CD14-positive monocyte (primary cell): ENCODE results near the gene CGNL1. TPM values are rescaled to one million over a fixed set of nuclear protein-coding genes. Genes with fewer than 3 reads are reported as not detected.

Experiments
- DNase-seq, 3 donors: peaks; one replicate each; pipeline ENCODE4 v3.0.0-alpha.2; 2011 to 2022
- H2AFZ ChIP-seq: 2 replicates; pipeline ENCODE4 v1.6.0; 2012; ENCODE audit warnings: mild to moderate bottlenecking, low read depth, low read length, inconsistent platforms; ENCODE audit not compliant: insufficient read depth, poor library complexity, severe bottlenecking
- H3K27ac ChIP-seq, 2 donors: 1 replicate in 1 of 2; 2 replicates in 1 of 2; pipeline ENCODE4 v1.5.1; 2012 to 2013; ENCODE audit warnings: low read length in 2 of 2, control low read depth in 1 of 2, inconsistent platforms in 1 of 2, low read depth in 1 of 2, mild to moderate bottlenecking in 1 of 2
- H3K27me3 ChIP-seq, 2 donors: one replicate each; pipeline versions ENCODE4 v1.6.0 to v1.6.1; 2011 to 2013; ENCODE audit warnings: low read length in 2 of 2; ENCODE audit not compliant: control insufficient read depth in 2 of 2, insufficient read depth in 2 of 2
- H3K36me3 ChIP-seq, 2 donors: replicated peaks in 1 of 2; 1 replicate in 1 of 2; 2 replicates in 1 of 2; pipeline versions ENCODE4 v1.5.1 to v1.6.1; 2012 to 2013; ENCODE audit warnings: low read length in 2 of 2, control low read depth in 1 of 2, inconsistent platforms in 1 of 2, mild to moderate bottlenecking in 1 of 2; ENCODE audit not compliant: insufficient read depth in 2 of 2, control insufficient read depth in 1 of 2
- H3K4me1 ChIP-seq, 2 donors: 1 replicate in 1 of 2; 2 replicates in 1 of 2; pipeline versions ENCODE4 v1.5.1 to v1.6.1; 2012 to 2013; ENCODE audit warnings: low read length in 2 of 2, control low read depth in 1 of 2, inconsistent platforms in 1 of 2, mild to moderate bottlenecking in 1 of 2, moderate library complexity in 1 of 2; ENCODE audit not compliant: insufficient read depth in 2 of 2, control insufficient read depth in 1 of 2
- H3K4me2 ChIP-seq: replicated peaks from 2 replicates; pipeline ENCODE3; 2012; ENCODE audit warnings: low read length, moderate library complexity, mild to moderate bottlenecking; ENCODE audit not compliant: poor library complexity, severe bottlenecking; ENCODE audit errors: extremely low read depth
- H3K4me3 ChIP-seq, 3 experiments: fragments of 200-600 bp in 1 of 3; sonication (generic) in 1 of 3; replicated peaks in 1 of 3; 1 replicate in 2 of 3; 2 replicates in 1 of 3; pipeline ENCODE4 v1.5.1; 2011 to 2013; ENCODE audit warnings: low read length in 3 of 3, mild to moderate bottlenecking in 3 of 3, control low read depth in 2 of 3, low read depth in 2 of 3, inconsistent platforms in 1 of 3, moderate library complexity in 1 of 3
- H3K79me2 ChIP-seq: 2 replicates; pipeline ENCODE4 v1.6.0; 2012; ENCODE audit warnings: mild to moderate bottlenecking, control low read depth, inconsistent platforms, low read length, moderate library complexity; ENCODE audit not compliant: insufficient read depth
- H3K9ac ChIP-seq: 2 replicates; pipeline ENCODE4 v1.6.0; 2017; ENCODE audit warnings: low read length, mild to moderate bottlenecking; ENCODE audit not compliant: insufficient read depth, poor library complexity, severe bottlenecking
- H3K9me3 ChIP-seq, 2 donors: replicated peaks in 1 of 2; 1 replicate in 1 of 2; 2 replicates in 1 of 2; pipeline versions ENCODE4 v1.5.1 to v1.6.1; 2012 to 2013; ENCODE audit warnings: low read length in 2 of 2, control low read depth in 1 of 2; ENCODE audit not compliant: control insufficient read depth in 1 of 2, insufficient read depth in 1 of 2
- H4K20me1 ChIP-seq: 2 replicates; pipeline ENCODE4 v1.6.0; 2012; ENCODE audit warnings: mild to moderate bottlenecking, low read length, control low read depth, moderate library complexity; ENCODE audit not compliant: insufficient read depth
- H3K27ac Mint-ChIP-seq, 7 donors: one replicate each; pipeline ENCODE4 v1.8.0; 2020; ENCODE audit warnings: mild to moderate bottlenecking in 7 of 7, mixed read lengths in 7 of 7, moderate library complexity in 6 of 7, inconsistent platforms in 2 of 7
- H3K27me3 Mint-ChIP-seq, 3 donors: one replicate each; pipeline ENCODE4 v1.8.0; 2021 to 2022; ENCODE audit warnings: low read depth in 3 of 3, mild to moderate bottlenecking in 3 of 3, mixed read lengths in 3 of 3, moderate library complexity in 3 of 3, inconsistent platforms in 1 of 3
- H3K36me3 Mint-ChIP-seq, 2 donors: one replicate each; pipeline ENCODE4 v1.8.0; 2020; ENCODE audit warnings: mixed read lengths in 2 of 2, inconsistent platforms in 1 of 2, mild to moderate bottlenecking in 1 of 2
- H3K4me1 Mint-ChIP-seq: one replicate; pipeline ENCODE4 v1.8.0; 2020; ENCODE audit warnings: mild to moderate bottlenecking, mixed read lengths
- H3K4me3 Mint-ChIP-seq, 2 donors: one replicate each; pipeline ENCODE4 v1.8.0; 2020; ENCODE audit warnings: mild to moderate bottlenecking in 2 of 2, mixed read lengths in 2 of 2, moderate library complexity in 1 of 2
- H3K9me3 Mint-ChIP-seq, 7 donors: one replicate each; pipeline ENCODE4 v1.8.0; 2020 to 2022; ENCODE audit warnings: mixed read lengths in 7 of 7, mild to moderate bottlenecking in 6 of 7, moderate library complexity in 6 of 7, inconsistent platforms in 2 of 7
- WGBS: methylation state at CpG from one replicate; pipeline ENCODE4 v1.1.5; 2013; ENCODE audit warnings: missing lambda C conversion rate; ENCODE audit not compliant: insufficient coverage; 5-methylcytosine and 5-hydroxymethylcytosine counted together
- intact Hi-C, 2 donors: fragments of 100-400 bp; cut with micrococcal nuclease; formaldehyde crosslinking; loops; one replicate each; pipeline versions ENCODE4 v1.15.0 to v1.15.1; 2023
- polyA plus RNA-seq, 3 donors: library from polyadenylated mRNA; depleted of rRNA in 1 of 3; unstranded in 2 of 3; stranded (reverse) in 1 of 3; fragments of 300-500 nt in 2 of 3; fragments of >200 nt in 1 of 3; fragmentation: Illumina TruSeq in 2 of 3; gene quantifications; 1 replicate in 2 of 3; 2 replicates in 1 of 3; pipeline ENCODE4 v1.2.3, GENCODE V29; 2012 to 2021
- TF ChIP-seq, protein P1 (sequence below): fragments of 200-600 bp; IDR thresholded peaks from one replicate; pipeline ENCODE4 v1.8.0; 2022; ENCODE audit warnings: antibody characterized with exemption, mild to moderate bottlenecking

Gene CGNL1
- polyA plus RNA-seq, 3 donors = not detected

DNA sequence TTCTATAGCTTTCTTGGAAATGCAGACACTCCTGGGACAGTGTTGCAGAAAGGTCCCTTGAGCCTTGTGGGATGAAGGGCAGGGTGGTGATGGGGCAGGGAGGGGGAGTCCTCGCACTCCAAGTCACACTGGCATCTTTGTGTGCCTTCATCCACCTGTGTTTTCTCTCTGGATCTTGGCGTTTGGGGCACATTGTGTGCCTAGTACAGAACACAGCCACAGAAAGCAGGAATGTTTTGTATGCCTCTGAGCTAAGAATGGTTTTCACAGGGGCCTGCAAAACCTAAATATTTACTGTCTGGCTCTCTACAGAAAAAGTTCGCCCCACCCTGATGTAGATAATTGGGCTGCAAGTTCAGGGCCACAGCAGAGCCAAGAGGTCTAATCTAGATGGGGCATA lies 221.1 kb downstream of the CGNL1 start:
- H3K9me3 Mint-ChIP-seq = peaks cover 0 to 5% (median 0%) of the 10 kb centered on the region in 7 donors
- H3K27ac Mint-ChIP-seq = no peak overlapping the region
- 67% methylated on average over 1 of the region's 3 CpGs for WGBS
- Histone ChIP-seq H3K27ac (no peak overlapping the region), H3K9me3 (no peaks in the 10 kb centered on the region), H3K4me3 (no peak overlapping the region), H3K4me2 (no peak overlapping the region), H3K9ac (no peak overlapping the region), H3K4me1 (no peaks in the 10 kb centered on the region), H3K27me3 (peaks cover 6 to 7% of the 10 kb centered on the region in 2 donors), H3K36me3 (no peaks in the 10 kb centered on the region), H4K20me1 (no peaks in the 10 kb centered on the region), H2AFZ (no peak overlapping the region), H3K79me2 (no peaks in the 10 kb centered on the region)
- H3K4me1 Mint-ChIP-seq = peaks cover 14% of the 10 kb centered on the region
- TF ChIP-seq, protein P1, sequence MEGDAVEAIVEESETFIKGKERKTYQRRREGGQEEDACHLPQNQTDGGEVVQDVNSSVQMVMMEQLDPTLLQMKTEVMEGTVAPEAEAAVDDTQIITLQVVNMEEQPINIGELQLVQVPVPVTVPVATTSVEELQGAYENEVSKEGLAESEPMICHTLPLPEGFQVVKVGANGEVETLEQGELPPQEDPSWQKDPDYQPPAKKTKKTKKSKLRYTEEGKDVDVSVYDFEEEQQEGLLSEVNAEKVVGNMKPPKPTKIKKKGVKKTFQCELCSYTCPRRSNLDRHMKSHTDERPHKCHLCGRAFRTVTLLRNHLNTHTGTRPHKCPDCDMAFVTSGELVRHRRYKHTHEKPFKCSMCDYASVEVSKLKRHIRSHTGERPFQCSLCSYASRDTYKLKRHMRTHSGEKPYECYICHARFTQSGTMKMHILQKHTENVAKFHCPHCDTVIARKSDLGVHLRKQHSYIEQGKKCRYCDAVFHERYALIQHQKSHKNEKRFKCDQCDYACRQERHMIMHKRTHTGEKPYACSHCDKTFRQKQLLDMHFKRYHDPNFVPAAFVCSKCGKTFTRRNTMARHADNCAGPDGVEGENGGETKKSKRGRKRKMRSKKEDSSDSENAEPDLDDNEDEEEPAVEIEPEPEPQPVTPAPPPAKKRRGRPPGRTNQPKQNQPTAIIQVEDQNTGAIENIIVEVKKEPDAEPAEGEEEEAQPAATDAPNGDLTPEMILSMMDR = no peak
- H3K4me3 Mint-ChIP-seq = no peak overlapping the region
- intact Hi-C loops = no loop called here
- H3K36me3 Mint-ChIP-seq = peaks cover 0 to 2% of the 10 kb centered on the region in 2 donors
- H3K27me3 Mint-ChIP-seq = peaks cover 6 to 13% (median 11%) of the 10 kb centered on the region in 3 donors
- DNase-seq = no peak

DNA sequence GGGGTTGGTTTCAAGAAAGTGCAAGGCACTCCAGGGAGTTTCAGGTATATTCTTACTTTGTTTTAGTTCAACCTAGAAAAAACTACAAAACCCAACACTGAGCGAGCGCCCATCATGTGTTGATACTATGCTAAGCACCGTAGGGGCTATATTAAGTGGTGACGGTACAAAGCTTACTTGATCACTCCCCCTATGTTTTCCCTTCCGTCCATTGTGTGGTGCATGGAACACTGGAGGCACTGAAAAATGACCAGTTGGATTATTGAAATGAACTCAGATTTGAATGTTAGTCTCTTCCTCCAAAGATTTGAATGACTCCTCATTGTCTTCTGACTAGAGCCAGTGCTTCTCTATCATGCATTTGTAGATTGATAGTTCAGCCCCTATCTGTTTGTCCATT lies 222.0 kb downstream of the CGNL1 start:
- no peak overlapping the region for H3K27ac Mint-ChIP-seq
- H3K27me3 ChIP-seq = no peaks in the 10 kb centered on the region
- H3K79me2 ChIP-seq = no peaks in the 10 kb centered on the region
- no peak overlapping the region for H3K4me3 ChIP-seq
- H3K4me1 Mint-ChIP-seq = peaks cover 14% of the 10 kb centered on the region
- TF ChIP-seq, protein P1 = no peak
- intact Hi-C loops = no loop called here
- peaks cover 0 to 5% (median 0%) of the 10 kb centered on the region in 7 donors for H3K9me3 Mint-ChIP-seq
- no peak overlapping the region for H3K4me2 ChIP-seq
- H3K36me3 Mint-ChIP-seq = no peaks in the 10 kb centered on the region
- H3K4me1 ChIP-seq = no peaks in the 10 kb centered on the region
- no CpG with 5 or more reads among the region's 5 CpGs for WGBS
- no peaks in the 10 kb centered on the region for H3K9me3 ChIP-seq
- H3K36me3 ChIP-seq = no peaks in the 10 kb centered on the region
- no peak overlapping the region for H2AFZ ChIP-seq
- H4K20me1 ChIP-seq = no peaks in the 10 kb centered on the region
- DNase-seq = no peak
- no peak overlapping the region for H3K4me3 Mint-ChIP-seq
- H3K27ac ChIP-seq = no peak overlapping the region
- H3K27me3 Mint-ChIP-seq = peaks cover 1 to 10% (median 3%) of the 10 kb centered on the region in 3 donors
- H3K9ac ChIP-seq = no peak overlapping the region
